GM12872 (cell line): ENCODE measurements around the gene TEX2.

Source experiments
- CTCF ChIP-seq: IDR thresholded peaks from 3 replicates; pipeline ENCODE4 v1.5.1; 2011; ENCODE audit warnings: low read depth, mild to moderate bottlenecking, low read length, moderate library complexity; ENCODE audit not compliant: insufficient read depth

The TEX2 gene

GRCh38 chr17:64200080-64201032 lies 62.7 kb downstream of the TEX2 start:
- no peak for TF ChIP-seq CTCF

GRCh38 chr17:64198331-64199090 lies 64.5 kb downstream of the TEX2 start:
- no peak for TF ChIP-seq CTCF

GRCh38 chr17:64196601-64197000 lies 66.5 kb downstream of the TEX2 start:
- TF ChIP-seq CTCF: no peak

GRCh38 chr17:64193561-64193960 lies 69.5 kb downstream of the TEX2 start:
- TF ChIP-seq CTCF: no peak

GRCh38 chr17:64192589-64192988 lies 70.5 kb downstream of the TEX2 start:
- TF ChIP-seq CTCF: no peak

GRCh38 chr17:64190472-64190871 lies 72.6 kb downstream of the TEX2 start:
- TF ChIP-seq CTCF: no peak

GRCh38 chr17:64188088-64188487 lies 75.0 kb downstream of the TEX2 start:
- no peak for TF ChIP-seq CTCF
